Lower leg skin (tissue), 4 donors: Measurements from ENCODE around the gene RALY. TPM values are rescaled to one million over a fixed set of nuclear protein-coding genes. Genes with fewer than 3 reads are reported as not detected.

Source experiments
- DNase-seq, 2 donors: peaks; one replicate each; pipeline ENCODE4 v3.0.0-alpha.2; 2019; ENCODE audit warnings: low spot score in 2 of 2
- H3K4me3 ChIP-seq: fragments of 200-600 bp; sonication (generic); 2 replicates; pipeline ENCODE4 v1.5.1; 2017; ENCODE audit warnings: mild to moderate bottlenecking, low read depth; ENCODE audit not compliant: poor library complexity, severe bottlenecking
- POLR2A ChIP-seq, 2 donors: fragments of 450-650 bp; IDR thresholded peaks; one replicate each; pipeline ENCODE4 v1.6.1; 2016 to 2017; ENCODE audit warnings: antibody characterized with exemption in 2 of 2, mild to moderate bottlenecking in 1 of 2, moderate library complexity in 1 of 2
- WGBS, 2 donors: methylation state at CpG; one replicate each; pipeline ENCODE4 v1.1.5; 2018; 5-methylcytosine and 5-hydroxymethylcytosine counted together
- intact Hi-C: fragments of 100-400 bp; cut with DNase I; formaldehyde crosslinking; loops from one replicate; pipeline ENCODE4 v1.15.0; 2023; ENCODE audit warnings: low total_unique reads
- total RNA-seq, 4 donors: library from RNA; depleted of rRNA; stranded (reverse); fragments of >200 nt; gene quantifications; one replicate each; pipeline ENCODE4 v1.1.0, GENCODE V29; 2016
- TF ChIP-seq, protein P1 (sequence below), 3 donors: fragments of 450-650 bp; IDR thresholded peaks; one replicate each; pipeline ENCODE4 v1.5.1; 2016; ENCODE audit warnings: antibody characterized with exemption in 3 of 3, mild to moderate bottlenecking in 3 of 3, moderate library complexity in 2 of 3

RALY gene
- total RNA-seq, 4 donors from 2014 or later: 92.2 to 113 (median 98.6) TPM

- TF ChIP-seq, protein P1, sequence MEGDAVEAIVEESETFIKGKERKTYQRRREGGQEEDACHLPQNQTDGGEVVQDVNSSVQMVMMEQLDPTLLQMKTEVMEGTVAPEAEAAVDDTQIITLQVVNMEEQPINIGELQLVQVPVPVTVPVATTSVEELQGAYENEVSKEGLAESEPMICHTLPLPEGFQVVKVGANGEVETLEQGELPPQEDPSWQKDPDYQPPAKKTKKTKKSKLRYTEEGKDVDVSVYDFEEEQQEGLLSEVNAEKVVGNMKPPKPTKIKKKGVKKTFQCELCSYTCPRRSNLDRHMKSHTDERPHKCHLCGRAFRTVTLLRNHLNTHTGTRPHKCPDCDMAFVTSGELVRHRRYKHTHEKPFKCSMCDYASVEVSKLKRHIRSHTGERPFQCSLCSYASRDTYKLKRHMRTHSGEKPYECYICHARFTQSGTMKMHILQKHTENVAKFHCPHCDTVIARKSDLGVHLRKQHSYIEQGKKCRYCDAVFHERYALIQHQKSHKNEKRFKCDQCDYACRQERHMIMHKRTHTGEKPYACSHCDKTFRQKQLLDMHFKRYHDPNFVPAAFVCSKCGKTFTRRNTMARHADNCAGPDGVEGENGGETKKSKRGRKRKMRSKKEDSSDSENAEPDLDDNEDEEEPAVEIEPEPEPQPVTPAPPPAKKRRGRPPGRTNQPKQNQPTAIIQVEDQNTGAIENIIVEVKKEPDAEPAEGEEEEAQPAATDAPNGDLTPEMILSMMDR (IDR thresholded peaks at IDR 0.05): no peak
- TF ChIP-seq POLR2A (IDR thresholded peaks at IDR 0.05): no peak
- intact Hi-C loops: loop anchor here (10.0 kb wide), 1 partner anchor 119 kb away; no protein-coding TSS in a partner anchor
- H3K4me3 ChIP-seq: no peak overlapping the region
- no peak for DNase-seq
- WGBS, 2 donors: 91% methylated on average over 3 of the region's 3 CpGs
Observed at GRCh38 chr20:34064286-34064685, 70.6 kb downstream of the RALY start.

DNA sequence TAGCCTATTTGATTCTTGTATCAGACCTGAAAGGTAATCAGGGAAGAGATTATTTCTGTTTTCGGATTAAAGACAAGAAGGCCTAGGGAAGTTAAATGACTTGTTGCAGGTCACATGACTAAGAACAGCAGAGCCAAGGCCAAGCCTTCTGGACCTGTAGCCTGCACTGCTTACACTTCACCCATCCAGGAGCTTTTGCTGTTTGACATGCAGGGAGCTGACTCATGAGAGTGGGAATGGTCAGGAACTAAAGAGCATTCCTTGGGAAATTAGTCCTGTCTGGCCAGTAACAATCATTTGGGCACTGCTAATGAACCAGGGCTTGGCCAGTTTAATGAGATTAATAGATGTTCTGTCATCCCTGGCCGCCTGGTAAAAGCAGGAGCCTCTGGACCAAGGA is 71.5 kb downstream of the RALY start:
- H3K4me3 ChIP-seq: no peak overlapping the region
- WGBS, 2 donors: 89 to 95% methylated on average over 2 of the region's 2 CpGs
- no peak for TF ChIP-seq POLR2A (IDR thresholded peaks at IDR 0.05)
- TF ChIP-seq, protein P1 (IDR thresholded peaks at IDR 0.05): no peak
- intact Hi-C loops: loop anchor here (10.0 kb wide), 1 partner anchor 120 kb away; no protein-coding TSS in a partner anchor
- no peak for DNase-seq

DNA sequence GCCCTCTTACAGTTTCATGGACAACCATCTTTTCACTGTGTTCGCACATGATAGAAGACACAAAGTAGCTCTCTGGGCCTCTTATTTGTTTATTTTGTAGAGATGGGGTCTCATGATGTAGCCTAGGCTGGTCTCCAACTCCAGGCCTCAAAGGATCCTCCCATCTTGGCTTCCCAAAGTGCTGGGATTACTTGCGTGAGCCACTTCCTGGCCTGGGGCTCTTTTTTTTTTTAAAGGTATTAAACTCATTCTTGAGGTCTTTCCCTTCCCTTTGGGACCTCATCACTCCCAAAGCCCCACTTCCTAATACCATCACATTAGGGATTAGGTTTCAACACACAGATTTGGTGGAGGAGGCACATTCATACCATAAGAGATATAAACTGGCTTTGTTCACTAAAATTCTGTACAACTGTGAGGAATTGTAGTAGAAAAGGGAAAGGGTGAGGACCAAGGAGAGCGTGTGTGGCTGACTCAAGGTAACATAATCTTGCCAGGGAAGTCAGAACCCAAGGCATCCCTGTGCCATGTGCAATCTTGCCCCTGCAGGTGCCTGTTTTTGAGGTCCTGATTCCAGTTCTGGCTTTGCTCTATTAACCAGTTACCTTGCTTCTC is 72.9 kb downstream of the RALY start:
- WGBS, 2 donors: 53 to 55% methylated on average over 3 of the region's 3 CpGs
- intact Hi-C loops: loop anchor here (10.0 kb wide), 1 partner anchor 122 kb away; no protein-coding TSS in a partner anchor

GRCh38 chr20:34068001-34068400 is 74.3 kb downstream of the RALY start:
- no peak for DNase-seq
- intact Hi-C loops: loop anchor here (10.0 kb wide), 1 partner anchor 123 kb away; no protein-coding TSS in a partner anchor
- WGBS, 2 donors: 85 to 88% methylated on average over 1 of the region's 1 CpG
- no peak for TF ChIP-seq POLR2A (IDR thresholded peaks at IDR 0.05)
- TF ChIP-seq, protein P1 (IDR thresholded peaks at IDR 0.05): no peak
- no peak overlapping the region for H3K4me3 ChIP-seq

More for the DNA sequence above, 72.9 kb downstream of the RALY start:
- no peak for TF ChIP-seq POLR2A (IDR thresholded peaks at IDR 0.05)
- TF ChIP-seq, protein P1 (IDR thresholded peaks at IDR 0.05): no peak
- H3K4me3 ChIP-seq: no peak overlapping the region
- no peak for DNase-seq

- H3K4me3 ChIP-seq: no peak overlapping the region
- 19 to 26% methylated on average over 7 of the region's 7 CpGs for WGBS, 2 donors
- intact Hi-C loops: loop anchor here (10.0 kb wide), 1 partner anchor 125 kb away; no protein-coding TSS in a partner anchor
Observed at GRCh38 chr20:34069341-34070078, 75.8 kb downstream of the RALY start.

More at GRCh38 chr20:34069341-34070078, 75.8 kb downstream of the RALY start:
- TF ChIP-seq POLR2A (IDR thresholded peaks at IDR 0.05): no peak
- TF ChIP-seq, protein P1 (IDR thresholded peaks at IDR 0.05): peak in 1 of 3 donors; percentile 78
- DNase-seq: peak; percentile 74 to 93
